H1 (cell line): ENCODE results near the gene PSKH1. TPM values are rescaled to one million over a fixed set of nuclear protein-coding genes. Genes with fewer than 3 reads are reported as not detected.

Experiments used
- CHD1 ChIP-seq: IDR thresholded peaks from 2 replicates; pipeline ENCODE4 v1.6.1; 2012; ENCODE audit warnings: low read depth, low read length, improper control_type of control experiment
- CREB1 ChIP-seq: IDR thresholded peaks from 2 replicates; pipeline ENCODE4 v1.6.1; 2012; ENCODE audit warnings: inconsistent platforms
- CTBP2 ChIP-seq: IDR thresholded peaks from 2 replicates; pipeline ENCODE4 v1.7.0; 2011; ENCODE audit warnings: borderline replicate concordance, mild to moderate bottlenecking, moderate library complexity, mixed read lengths, low read length; ENCODE audit not compliant: insufficient read depth, insufficient read length
- EP300 ChIP-seq, 2 experiments: IDR thresholded peaks; 1 replicate in 1 of 2; 2 replicates in 1 of 2; pipeline ENCODE4 v1.6.1; 2011 to 2012; ENCODE audit warnings: low read depth in 2 of 2, low read length in 2 of 2, mild to moderate bottlenecking in 2 of 2, borderline replicate concordance in 1 of 2, inconsistent platforms in 1 of 2, moderate library complexity in 1 of 2
- EZH2 ChIP-seq: fragments of 200-600 bp; sonication (generic); IDR thresholded peaks from 2 replicates; pipeline ENCODE4 v1.7.1; 2012; ENCODE audit warnings: low read depth, mild to moderate bottlenecking, moderate library complexity, low read length, inconsistent platforms; ENCODE audit not compliant: severe bottlenecking
- GABPA ChIP-seq: IDR thresholded peaks from 2 replicates; pipeline ENCODE4 v1.6.1; 2011; ENCODE audit warnings: mild to moderate bottlenecking, low read length, moderate library complexity, borderline replicate concordance; ENCODE audit not compliant: insufficient read depth
- HDAC6 ChIP-seq: IDR thresholded peaks from one replicate; pipeline ENCODE4 v1.7.1; 2012; ENCODE audit warnings: low read depth, mild to moderate bottlenecking, inconsistent platforms, low read length, moderate library complexity
- JUN ChIP-seq: IDR thresholded peaks from 2 replicates; pipeline ENCODE4 v1.6.1; 2011; ENCODE audit warnings: low read depth, mild to moderate bottlenecking, improper control_type of control experiment, low read length
- KDM1A ChIP-seq: fragments of 200-600, 300-600 bp; sonication (generic); IDR thresholded peaks from 2 replicates; pipeline ENCODE4 v1.7.1; 2016; ENCODE audit warnings: mild to moderate bottlenecking, low read length, borderline replicate concordance
- KDM4A ChIP-seq: IDR thresholded peaks from one replicate; pipeline ENCODE4 v1.7.1; 2012; ENCODE audit warnings: low read depth, mild to moderate bottlenecking, moderate library complexity, low read length, inconsistent platforms; ENCODE audit not compliant: severe bottlenecking
- RAD21 ChIP-seq, 2 experiments: IDR thresholded peaks in 1 of 2; conservative IDR thresholded peaks in 1 of 2; 2 replicates each; pipeline ENCODE4 v1.6.1; 2011; ENCODE audit warnings: low read depth in 2 of 2, low read length in 2 of 2, improper control_type of control experiment in 1 of 2, inconsistent platforms in 1 of 2, mild to moderate bottlenecking in 1 of 2, moderate library complexity in 1 of 2
- RBBP5 ChIP-seq: IDR thresholded peaks from 2 replicates; pipeline ENCODE4 v1.7.1; 2012; ENCODE audit warnings: low read depth, mild to moderate bottlenecking, inconsistent platforms, low read length, moderate library complexity, borderline replicate concordance
- SIN3A ChIP-seq, 2 experiments: IDR thresholded peaks in 1 of 2; conservative IDR thresholded peaks in 1 of 2; 2 replicates each; pipeline ENCODE4 v1.6.1; 2011 to 2012; ENCODE audit warnings: low read length in 2 of 2, improper control_type of control experiment in 1 of 2, low read depth in 1 of 2, mild to moderate bottlenecking in 1 of 2
- SIRT6 ChIP-seq: IDR thresholded peaks from one replicate; pipeline ENCODE4 v1.7.1; 2012; ENCODE audit warnings: low read length, inconsistent platforms
- SIX5 ChIP-seq: IDR thresholded peaks from 2 replicates; pipeline ENCODE4 v1.6.1; 2011; ENCODE audit warnings: mild to moderate bottlenecking, low read depth, low read length
- SP4 ChIP-seq: IDR thresholded peaks from 2 replicates; pipeline ENCODE4 v1.6.1; 2012; ENCODE audit warnings: low read length, inconsistent platforms
- SRF ChIP-seq: IDR thresholded peaks from 2 replicates; pipeline ENCODE4 v1.6.1; 2011; ENCODE audit warnings: mild to moderate bottlenecking, low read depth, low read length, moderate library complexity
- SUZ12 ChIP-seq: fragments of 200-600 bp; sonication (generic); IDR thresholded peaks from 2 replicates; pipeline ENCODE4 v1.6.1; 2012; ENCODE audit warnings: mild to moderate bottlenecking, inconsistent platforms, low read length, moderate library complexity, mixed read lengths
- polyA plus RNA-seq, 7 experiments: library from polyadenylated mRNA; depleted of rRNA in 3 of 7; stranded (reverse) in 5 of 7; unstranded in 2 of 7; fragments of >200 nt in 5 of 7; fragments of 200-250 nt in 2 of 7; gene quantifications; 1 replicate in 5 of 7; 2 replicates in 1 of 7; 4 replicates in 1 of 7; pipeline versions ENCODE4 v1.2.1 to v1.2.3, GENCODE V29; 2011 to 2013; ENCODE audit warnings: missing spikeins in 2 of 7, mixed read lengths in 2 of 7
- total RNA-seq: library from RNA; stranded (reverse); fragmentation: NEBNext Ultra II Directional; extraction: Animal tissue kit (Norgen Biotek cat#: 25700); gene quantifications from 2 replicates; pipeline ENCODE4 v1.2.1, GENCODE V29; 2021
- TF ChIP-seq, protein P1 (sequence below): IDR thresholded peaks from 2 replicates; pipeline ENCODE4 v1.6.1; 2011; ENCODE audit warnings: low read depth, mild to moderate bottlenecking, low read length; ENCODE audit not compliant: insufficient read depth
- TF ChIP-seq, protein P2 (sequence below): IDR thresholded peaks from 2 replicates; pipeline ENCODE4 v1.6.1; 2011; ENCODE audit warnings: low read length, improper control_type of control experiment
- TF ChIP-seq, protein P3 (sequence below): IDR thresholded peaks from 2 replicates; pipeline ENCODE4 v1.6.1; 2012; ENCODE audit warnings: low read length, inconsistent platforms

Gene PSKH1
- total and polyA plus RNA-seq, 2 of the 8 experiments (the other 6 are each of a cell fraction or from before 2014, with no cell fraction given): 24.8 to 51.0 TPM

DNA sequence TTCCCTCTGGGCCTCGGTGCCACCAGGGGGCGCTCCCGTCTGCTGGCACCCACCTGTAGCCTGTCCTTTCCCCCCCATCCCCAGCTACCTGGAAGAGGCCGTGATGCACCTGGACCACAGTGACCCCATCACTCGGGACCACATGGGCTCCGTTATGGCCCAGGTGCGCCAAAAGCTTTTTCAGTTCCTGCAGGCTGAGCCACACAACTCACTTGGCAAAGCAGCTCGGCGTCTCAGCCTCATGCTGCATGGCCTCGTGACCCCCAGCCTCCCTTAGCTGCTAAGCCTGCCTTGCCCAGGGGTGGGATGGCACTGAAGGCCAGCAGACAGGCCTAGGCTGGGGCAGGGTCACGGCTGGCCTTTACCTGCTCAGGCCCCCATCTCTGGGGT lies 9.2 kb upstream of the PSKH1 start (continued):
- no peak for TF ChIP-seq KDM4A
- TF ChIP-seq, protein P1, sequence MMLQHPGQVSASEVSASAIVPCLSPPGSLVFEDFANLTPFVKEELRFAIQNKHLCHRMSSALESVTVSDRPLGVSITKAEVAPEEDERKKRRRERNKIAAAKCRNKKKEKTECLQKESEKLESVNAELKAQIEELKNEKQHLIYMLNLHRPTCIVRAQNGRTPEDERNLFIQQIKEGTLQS: no peak
- TF ChIP-seq RBBP5: no peak
- TF ChIP-seq EP300 (IDR thresholded peaks at IDR 0.05; ENCODE audit: borderline replicate concordance in 1 of 2, low read depth in 2 of 2, low read length in 2 of 2): peak in 1 of 2 experiments; percentile 31; a peak in 1 of 3 replicates
- TF ChIP-seq CTBP2: no peak
- no peak for TF ChIP-seq JUN
- peak in 1 of 2 experiments; percentile 64; a peak in 1 of 4 replicates for TF ChIP-seq SIN3A (conservative IDR thresholded peaks at IDR 0.05 in 1 of 2, IDR thresholded peaks at IDR 0.05 in 1 of 2; ENCODE audit: low read depth in 1 of 2, low read length in 2 of 2)
- TF ChIP-seq, protein P2, sequence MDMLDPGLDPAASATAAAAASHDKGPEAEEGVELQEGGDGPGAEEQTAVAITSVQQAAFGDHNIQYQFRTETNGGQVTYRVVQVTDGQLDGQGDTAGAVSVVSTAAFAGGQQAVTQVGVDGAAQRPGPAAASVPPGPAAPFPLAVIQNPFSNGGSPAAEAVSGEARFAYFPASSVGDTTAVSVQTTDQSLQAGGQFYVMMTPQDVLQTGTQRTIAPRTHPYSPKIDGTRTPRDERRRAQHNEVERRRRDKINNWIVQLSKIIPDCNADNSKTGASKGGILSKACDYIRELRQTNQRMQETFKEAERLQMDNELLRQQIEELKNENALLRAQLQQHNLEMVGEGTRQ: no peak
- no peak for TF ChIP-seq EZH2
- TF ChIP-seq SP4: no peak
- no peak for TF ChIP-seq SRF
- 0 out of 2 replicates have a peak, but pooled peaks have one; percentile 72 for TF ChIP-seq GABPA
- no peak for TF ChIP-seq SUZ12
- TF ChIP-seq KDM1A: no peak
- TF ChIP-seq HDAC6: no peak
- 0 out of 2 replicates have a peak, but pooled peaks have one; percentile 16 for TF ChIP-seq CREB1
- TF ChIP-seq SIRT6: no peak
- no peak for TF ChIP-seq SIX5
- TF ChIP-seq, protein P3, sequence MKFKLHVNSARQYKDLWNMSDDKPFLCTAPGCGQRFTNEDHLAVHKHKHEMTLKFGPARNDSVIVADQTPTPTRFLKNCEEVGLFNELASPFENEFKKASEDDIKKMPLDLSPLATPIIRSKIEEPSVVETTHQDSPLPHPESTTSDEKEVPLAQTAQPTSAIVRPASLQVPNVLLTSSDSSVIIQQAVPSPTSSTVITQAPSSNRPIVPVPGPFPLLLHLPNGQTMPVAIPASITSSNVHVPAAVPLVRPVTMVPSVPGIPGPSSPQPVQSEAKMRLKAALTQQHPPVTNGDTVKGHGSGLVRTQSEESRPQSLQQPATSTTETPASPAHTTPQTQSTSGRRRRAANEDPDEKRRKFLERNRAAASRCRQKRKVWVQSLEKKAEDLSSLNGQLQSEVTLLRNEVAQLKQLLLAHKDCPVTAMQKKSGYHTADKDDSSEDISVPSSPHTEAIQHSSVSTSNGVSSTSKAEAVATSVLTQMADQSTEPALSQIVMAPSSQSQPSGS: no peak
- no peak for TF ChIP-seq CHD1
- TF ChIP-seq RAD21 (IDR thresholded peaks at IDR 0.05 in 1 of 2, conservative IDR thresholded peaks at IDR 0.05 in 1 of 2; ENCODE audit: low read depth in 2 of 2, low read length in 2 of 2): peak; percentile 83 to 87
